Transverse colon (tissue), 4 donors: ENCODE results near the gene RANBP10. TPM values are rescaled to one million over a fixed set of nuclear protein-coding genes. Genes with fewer than 3 reads are reported as not detected.

ENCODE experiments used
- DNase-seq: peaks from one replicate; pipeline ENCODE4 v3.0.0-alpha.2; 2019
- H3K27ac ChIP-seq, 4 donors: fragments of 200-600 bp; sonication (generic); 2 replicates each; pipeline ENCODE4 v1.5.1; 2016 to 2018; ENCODE audit warnings: inconsistent platforms in 4 of 4
- H3K27me3 ChIP-seq: fragments of 200-600 bp; sonication (generic); 2 replicates; pipeline ENCODE4 v1.5.1; 2017; ENCODE audit warnings: inconsistent platforms
- H3K36me3 ChIP-seq, 4 donors: fragments of 200-600 bp; sonication (generic); 2 replicates each; pipeline ENCODE4 v1.5.1; 2017 to 2019; ENCODE audit warnings: inconsistent platforms in 4 of 4
- H3K4me1 ChIP-seq, 4 donors: fragments of 200-600 bp; sonication (generic); 2 replicates each; pipeline ENCODE4 v1.5.1; 2017 to 2020; ENCODE audit warnings: inconsistent platforms in 4 of 4
- H3K4me3 ChIP-seq, 4 donors: fragments of 200-600 bp; sonication (generic); 1 replicate in 1 of 4; 2 replicates in 3 of 4; pipeline versions ENCODE4 v1.5.1 to v1.6.1; 2017 to 2019; ENCODE audit warnings: inconsistent platforms in 4 of 4
- H3K9me3 ChIP-seq, 2 donors: fragments of 200-600 bp; sonication (generic); 2 replicates each; pipeline ENCODE4 v1.5.1; 2017 to 2019; ENCODE audit warnings: inconsistent platforms in 2 of 2
- EP300 ChIP-seq: sonication (generic); formaldehyde crosslinking; IDR thresholded peaks from one replicate; pipeline ENCODE4 v1.6.1; 2017; ENCODE audit warnings: antibody characterized with exemption, low read depth
- POLR2A ChIP-seq: fragments of 450-650 bp; IDR thresholded peaks from one replicate; pipeline ENCODE4 v1.6.1; 2016; ENCODE audit warnings: antibody characterized with exemption, mild to moderate bottlenecking, moderate library complexity
- POLR2AphosphoS5 ChIP-seq, 3 donors: sonication (generic); formaldehyde crosslinking; IDR thresholded peaks; one replicate each; pipeline ENCODE4 v1.6.1; 2016; ENCODE audit warnings: antibody characterized with exemption in 3 of 3
- WGBS, 2 donors: methylation state at CpG; one replicate each; pipeline ENCODE4 v1.1.5; 2018; ENCODE audit warnings: low coverage in 1 of 2; 5-methylcytosine and 5-hydroxymethylcytosine counted together
- in situ Hi-C, 4 donors: fragments of 200-750 bp; cut with MboI; loops; one replicate each; pipeline versions ENCODE4 v1.15.0 to v1.15.1; 2017; ENCODE audit warnings: low sequenced_read_pairs in 3 of 4, low pct_ligation_motif_present in 1 of 4, low pct_unique_long_range_greater_than_20kb in 1 of 4
- intact Hi-C: fragments of 100-400 bp; cut with DNase I; formaldehyde crosslinking; loops from one replicate; pipeline ENCODE4 v1.15.1; 2023; ENCODE audit warnings: low total_unique reads
- total RNA-seq, 4 donors: library from RNA; depleted of rRNA; stranded (reverse); fragments of >200 nt; gene quantifications; one replicate each; pipeline ENCODE4 v1.1.0, GENCODE V29; 2016
- TF ChIP-seq, protein P1 (sequence below), 5 experiments: fragments of 200-600 bp in 3 of 5; fragments of 450-650 bp in 2 of 5; sonication (generic) in 3 of 5; IDR thresholded peaks; 1 replicate in 2 of 5; 2 replicates in 3 of 5; pipeline ENCODE4 v1.5.1; 2016 to 2017; ENCODE audit warnings: antibody characterized with exemption in 5 of 5, inconsistent platforms in 3 of 5, mild to moderate bottlenecking in 2 of 5, moderate library complexity in 1 of 5

The RANBP10 gene
- total RNA-seq, 4 donors from 2014 or later, result 15.1 to 32.9 (median 19.1) TPM

- no peaks in the 10 kb centered on the region for H3K9me3 ChIP-seq
- H3K36me3 ChIP-seq, result no peaks in the 10 kb centered on the region
- no peak for DNase-seq
- H3K4me3 ChIP-seq, result no peak overlapping the region
- intact Hi-C loops (no loop called here), in situ Hi-C loops (no loop called here)
- WGBS, 2 donors, result 15% methylated on average over 1 of the region's 1 CpG; no CpG with 5 or more reads in 1 of the 2 donors
- H3K27ac ChIP-seq, result peak overlapping the region; percentile 84 to 88 (median 87)
- H3K27me3 ChIP-seq, result no peaks in the 10 kb centered on the region
- TF ChIP-seq POLR2A (no peak), EP300 (no peak), POLR2AphosphoS5 (IDR thresholded peaks at IDR 0.05) (no peak)
- TF ChIP-seq, protein P1, sequence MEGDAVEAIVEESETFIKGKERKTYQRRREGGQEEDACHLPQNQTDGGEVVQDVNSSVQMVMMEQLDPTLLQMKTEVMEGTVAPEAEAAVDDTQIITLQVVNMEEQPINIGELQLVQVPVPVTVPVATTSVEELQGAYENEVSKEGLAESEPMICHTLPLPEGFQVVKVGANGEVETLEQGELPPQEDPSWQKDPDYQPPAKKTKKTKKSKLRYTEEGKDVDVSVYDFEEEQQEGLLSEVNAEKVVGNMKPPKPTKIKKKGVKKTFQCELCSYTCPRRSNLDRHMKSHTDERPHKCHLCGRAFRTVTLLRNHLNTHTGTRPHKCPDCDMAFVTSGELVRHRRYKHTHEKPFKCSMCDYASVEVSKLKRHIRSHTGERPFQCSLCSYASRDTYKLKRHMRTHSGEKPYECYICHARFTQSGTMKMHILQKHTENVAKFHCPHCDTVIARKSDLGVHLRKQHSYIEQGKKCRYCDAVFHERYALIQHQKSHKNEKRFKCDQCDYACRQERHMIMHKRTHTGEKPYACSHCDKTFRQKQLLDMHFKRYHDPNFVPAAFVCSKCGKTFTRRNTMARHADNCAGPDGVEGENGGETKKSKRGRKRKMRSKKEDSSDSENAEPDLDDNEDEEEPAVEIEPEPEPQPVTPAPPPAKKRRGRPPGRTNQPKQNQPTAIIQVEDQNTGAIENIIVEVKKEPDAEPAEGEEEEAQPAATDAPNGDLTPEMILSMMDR (IDR thresholded peaks at IDR 0.05), result no peak
- H3K4me1 ChIP-seq, result peaks cover 5 to 42% (median 28%) of the 10 kb centered on the region in 4 donors
Measured at GRCh38 chr16:67720236-67720635, 86.1 kb downstream of the RANBP10 start.

GRCh38 chr16:67719778-67720144, 86.6 kb downstream of the RANBP10 start:
- in situ Hi-C loops, result no loop called here
- H3K4me3 ChIP-seq, result peak overlapping the region; percentile 39 to 91 (median 78)
- H3K36me3 ChIP-seq, result no peaks in the 10 kb centered on the region
- H3K27ac ChIP-seq, result peak overlapping the region; percentile 84 to 88 (median 87)
- intact Hi-C loops, result no loop called here
- WGBS, 2 donors, result 3% methylated on average over 5 of the region's 5 CpGs; no CpG with 5 or more reads in 1 of the 2 donors
- no peaks in the 10 kb centered on the region for H3K27me3 ChIP-seq
- no peak for TF ChIP-seq POLR2A
- TF ChIP-seq, protein P1 (IDR thresholded peaks at IDR 0.05), result no peak
- peak; percentile 17 for DNase-seq
- peaks cover 5 to 47% (median 28%) of the 10 kb centered on the region in 4 donors for H3K4me1 ChIP-seq
- H3K9me3 ChIP-seq, result no peaks in the 10 kb centered on the region

- H3K27me3 ChIP-seq, result no peaks in the 10 kb centered on the region
- no peaks in the 10 kb centered on the region for H3K9me3 ChIP-seq
- intact Hi-C loops (no loop called here), in situ Hi-C loops (no loop called here)
- peak within 1 kb of the TSS; percentile 68 to 93 (median 90) for H3K4me3 ChIP-seq
- H3K27ac ChIP-seq, result peak within 1 kb of the TSS; percentile 84 to 88 (median 87)
- peak; percentile 81 for TF ChIP-seq POLR2A
- TF ChIP-seq, protein P1 (IDR thresholded peaks at IDR 0.05), result no peak
- TF ChIP-seq POLR2AphosphoS5 (IDR thresholded peaks at IDR 0.05), result peak; percentile 87 to 91 (median 88)
- no peak for TF ChIP-seq EP300
- peaks cover 5 to 51% (median 29%) of the 10 kb centered on the region in 4 donors for H3K4me1 ChIP-seq
- 1% methylated on average over 59 of the region's 59 CpGs; no CpG with 5 or more reads in 1 of the 2 donors for WGBS, 2 donors
- DNase-seq, result peak; percentile 98
- no peaks in the 10 kb centered on the region for H3K36me3 ChIP-seq
Measured at GRCh38 chr16:67719048-67719777, 87.1 kb downstream of the RANBP10 start, which contains the start of gene GFOD2. Gene GFOD2, minus strand, starts transcription at chr16:67719316. Its CDS starts 33,601 bp downstream, at chr16:67685715.

- Histone ChIP-seq H3K4me3 (peak overlapping the region; percentile 68 to 93 (median 90)), H3K4me1 (peaks cover 5 to 57% (median 34%) of the 10 kb centered on the region in 4 donors), H3K36me3 (no peaks in the 10 kb centered on the region), H3K27ac (peak overlapping the region; percentile 84 to 88 (median 87)), H3K27me3 (no peaks in the 10 kb centered on the region), H3K9me3 (no peaks in the 10 kb centered on the region)
- 0% methylated on average over 2 to 13 of the region's 14 CpGs for WGBS, 2 donors
- DNase-seq, result peak; percentile 11
- no peak for TF ChIP-seq POLR2A
- no peak for TF ChIP-seq POLR2AphosphoS5 (IDR thresholded peaks at IDR 0.05)
- TF ChIP-seq, protein P1 (IDR thresholded peaks at IDR 0.05), result no peak
- no peak for TF ChIP-seq EP300
- in situ Hi-C loops (no loop called here), intact Hi-C loops (no loop called here)
Measured at GRCh38 chr16:67718668-67719047, 87.7 kb downstream of the RANBP10 start.
